Gastrocnemius medialis (tissue), 4 donors: ENCODE measurements around the gene CCDC40. TPM values are rescaled to one million over a fixed set of nuclear protein-coding genes. Genes with fewer than 3 reads are reported as not detected.
"Not testable (repeated sequence)": the region's sequence is repeated elsewhere in the genome, so short reads cannot be mapped to it uniquely, and the experiment has no call there.

Experiments used
- ATAC-seq, 2 donors: fragments of 150-250 bp; one replicate each; pipeline ENCODE4 v1.9.1; 2016
- DNase-seq, 2 donors: peaks; one replicate each; pipeline ENCODE4 v3.0.0-alpha.2; 2019
- H3K27ac ChIP-seq, 4 donors: fragments of 200-600 bp; sonication (generic); 1 replicate in 1 of 4; 2 replicates in 3 of 4; pipeline ENCODE4 v1.5.1; 2016 to 2018; ENCODE audit warnings: mild to moderate bottlenecking in 2 of 4, moderate library complexity in 1 of 4
- H3K27me3 ChIP-seq, 3 donors: fragments of 200-600 bp; sonication (generic) in 2 of 3; 1 replicate in 1 of 3; 2 replicates in 2 of 3; pipeline versions ENCODE4 v1.5.1 to v1.6.0; 2016 to 2019; ENCODE audit warnings: mild to moderate bottlenecking in 1 of 3, moderate library complexity in 1 of 3
- H3K36me3 ChIP-seq, 2 donors: fragments of 200-600 bp; sonication (generic) in 1 of 2; one replicate each; pipeline ENCODE4 v1.5.1; 2017 to 2018
- H3K4me1 ChIP-seq, 2 donors: fragments of 200-600 bp; sonication (generic) in 1 of 2; one replicate each; pipeline ENCODE4 v1.5.1; 2016 to 2017; ENCODE audit warnings: mild to moderate bottlenecking in 2 of 2
- H3K4me3 ChIP-seq, 4 donors: fragments of 200-600 bp; sonication (generic) in 3 of 4; 1 replicate in 1 of 4; 2 replicates in 3 of 4; pipeline ENCODE4 v1.5.1; 2016 to 2019; ENCODE audit warnings: mild to moderate bottlenecking in 2 of 4
- H3K9me3 ChIP-seq, 3 donors: fragments of 200-600 bp; sonication (generic) in 2 of 3; 1 replicate in 1 of 3; 2 replicates in 2 of 3; pipeline ENCODE4 v1.5.1; 2016 to 2019
- POLR2A ChIP-seq, 2 donors: fragments of 450-650 bp; IDR thresholded peaks; one replicate each; pipeline ENCODE4 v1.6.1; 2017; ENCODE audit warnings: antibody characterized with exemption in 2 of 2, mild to moderate bottlenecking in 2 of 2, moderate library complexity in 2 of 2
- in situ Hi-C, 4 donors: fragments of 200-750 bp; cut with MboI; loops; one replicate each; pipeline versions ENCODE4 v1.15.0 to v1.8.0; 2017; ENCODE audit warnings: low sequenced_read_pairs in 4 of 4
- intact Hi-C: fragments of 100-400 bp; cut with DNase I; formaldehyde crosslinking; loops from one replicate; pipeline ENCODE4 v1.15.1; 2023; ENCODE audit warnings: low total_unique reads
- total RNA-seq, 4 donors: library from RNA; depleted of rRNA; stranded (reverse); fragments of >200 nt; gene quantifications; one replicate each; pipeline versions ENCODE4 v1.1.0 to v1.2.3, GENCODE V29; 2016
- TF ChIP-seq, protein P1 (sequence below), 5 experiments: fragments of 450-650 bp in 3 of 5; fragments of 200-600 bp in 2 of 5; sonication (generic) in 2 of 5; IDR thresholded peaks in 4 of 5; conservative IDR thresholded peaks in 1 of 5; 1 replicate in 4 of 5; 2 replicates in 1 of 5; pipeline ENCODE4 v1.5.1; 2016 to 2019; ENCODE audit warnings: antibody characterized with exemption in 5 of 5, mild to moderate bottlenecking in 3 of 5, moderate library complexity in 3 of 5

The CCDC40 gene
- total RNA-seq, 4 donors from 2014 or later = 0.18 to 2.1 (median 1.1) TPM

DNA sequence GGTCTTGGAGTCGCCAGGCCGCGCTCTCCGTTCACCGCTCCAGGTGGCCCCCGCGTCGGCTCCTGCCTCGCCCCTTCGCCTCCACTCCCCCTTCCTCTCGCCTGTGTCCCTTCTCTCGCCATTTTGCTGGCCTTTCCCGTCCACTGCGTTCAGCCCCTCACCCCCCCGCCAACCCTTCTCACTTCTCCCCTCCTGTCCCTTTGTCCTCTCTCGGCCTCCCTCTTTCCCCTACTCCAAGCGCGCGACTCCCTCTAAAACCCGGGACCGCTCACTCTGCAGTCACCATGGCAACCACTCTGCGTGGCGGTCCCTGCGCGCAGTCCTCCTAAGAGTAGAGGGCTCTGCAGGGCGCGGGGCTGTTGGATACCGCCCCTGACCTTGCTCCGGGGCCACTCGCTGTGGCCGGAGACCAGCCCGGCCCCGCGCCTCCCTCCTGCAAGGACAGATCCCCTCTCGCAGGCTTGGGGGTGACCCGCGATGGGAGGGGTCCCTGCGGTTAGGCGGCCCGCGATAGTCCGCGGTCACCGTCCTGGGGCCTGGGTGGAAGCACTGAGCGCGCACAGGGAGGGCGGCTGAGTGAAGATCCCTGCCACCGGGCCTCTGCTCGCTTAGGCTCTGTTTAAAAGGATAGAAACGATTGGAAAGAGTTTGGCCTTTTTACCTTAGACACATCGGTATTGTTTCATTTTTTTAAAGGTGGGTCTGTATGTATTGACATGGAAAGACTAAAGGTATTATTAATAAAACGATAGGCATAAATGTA, 454 bp downstream of the CCDC40 start:
- H3K9me3 ChIP-seq = no peaks in the 10 kb centered on the region
- H3K27ac ChIP-seq = peak overlapping the region; percentile 77 to 91 (median 84)
- TF ChIP-seq, protein P1, sequence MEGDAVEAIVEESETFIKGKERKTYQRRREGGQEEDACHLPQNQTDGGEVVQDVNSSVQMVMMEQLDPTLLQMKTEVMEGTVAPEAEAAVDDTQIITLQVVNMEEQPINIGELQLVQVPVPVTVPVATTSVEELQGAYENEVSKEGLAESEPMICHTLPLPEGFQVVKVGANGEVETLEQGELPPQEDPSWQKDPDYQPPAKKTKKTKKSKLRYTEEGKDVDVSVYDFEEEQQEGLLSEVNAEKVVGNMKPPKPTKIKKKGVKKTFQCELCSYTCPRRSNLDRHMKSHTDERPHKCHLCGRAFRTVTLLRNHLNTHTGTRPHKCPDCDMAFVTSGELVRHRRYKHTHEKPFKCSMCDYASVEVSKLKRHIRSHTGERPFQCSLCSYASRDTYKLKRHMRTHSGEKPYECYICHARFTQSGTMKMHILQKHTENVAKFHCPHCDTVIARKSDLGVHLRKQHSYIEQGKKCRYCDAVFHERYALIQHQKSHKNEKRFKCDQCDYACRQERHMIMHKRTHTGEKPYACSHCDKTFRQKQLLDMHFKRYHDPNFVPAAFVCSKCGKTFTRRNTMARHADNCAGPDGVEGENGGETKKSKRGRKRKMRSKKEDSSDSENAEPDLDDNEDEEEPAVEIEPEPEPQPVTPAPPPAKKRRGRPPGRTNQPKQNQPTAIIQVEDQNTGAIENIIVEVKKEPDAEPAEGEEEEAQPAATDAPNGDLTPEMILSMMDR (IDR thresholded peaks at IDR 0.05 in 4 of 5, conservative IDR thresholded peaks at IDR 0.05 in 1 of 5) = no peak
- peak overlapping the region; percentile 69 to 92 (median 84) for H3K4me3 ChIP-seq
- ATAC-seq (peak; percentile 19), DNase-seq (peak in 1 of 2 donors; percentile 25)
- intact Hi-C loops = no loop called here
- peaks cover 0 to 13% (median 9%) of the 10 kb centered on the region in 3 donors for H3K27me3 ChIP-seq
- H3K36me3 ChIP-seq = no peaks in the 10 kb centered on the region
- H3K4me1 ChIP-seq = peaks cover 5 to 11% of the 10 kb centered on the region in 2 donors
- in situ Hi-C loops = no loop called here

DNA sequence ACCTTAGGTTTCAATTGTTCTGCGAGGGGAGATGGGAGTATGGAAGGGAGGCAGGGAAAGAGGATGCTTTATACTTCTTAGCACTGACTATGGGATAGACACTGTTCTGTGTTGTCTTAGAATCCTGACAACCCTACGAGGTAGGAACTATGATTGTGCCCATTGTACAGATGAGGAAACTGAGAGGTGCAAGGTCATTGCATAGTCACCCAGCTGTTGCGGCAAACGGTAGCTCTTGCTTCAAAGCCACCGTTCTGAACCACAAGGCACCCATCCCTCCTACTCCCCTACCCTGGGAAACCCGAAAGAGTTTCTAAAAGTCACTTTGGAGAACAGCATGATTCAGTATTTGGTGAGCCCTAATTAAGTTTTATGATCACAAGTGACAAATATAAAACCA, 7.5 kb downstream of the CCDC40 start:
- ATAC-seq (no peak), DNase-seq (no peak)
- no peaks in the 10 kb centered on the region for H3K9me3 ChIP-seq
- H3K4me3 ChIP-seq = no peak overlapping the region
- no peak for TF ChIP-seq POLR2A (IDR thresholded peaks at IDR 0.05)
- no peaks in the 10 kb centered on the region for H3K27me3 ChIP-seq
- intact Hi-C loops = no loop called here
- H3K4me1 ChIP-seq = no peaks in the 10 kb centered on the region
- H3K27ac ChIP-seq = no peak overlapping the region
- in situ Hi-C loops = no loop called here
- H3K36me3 ChIP-seq = no peaks in the 10 kb centered on the region

DNA sequence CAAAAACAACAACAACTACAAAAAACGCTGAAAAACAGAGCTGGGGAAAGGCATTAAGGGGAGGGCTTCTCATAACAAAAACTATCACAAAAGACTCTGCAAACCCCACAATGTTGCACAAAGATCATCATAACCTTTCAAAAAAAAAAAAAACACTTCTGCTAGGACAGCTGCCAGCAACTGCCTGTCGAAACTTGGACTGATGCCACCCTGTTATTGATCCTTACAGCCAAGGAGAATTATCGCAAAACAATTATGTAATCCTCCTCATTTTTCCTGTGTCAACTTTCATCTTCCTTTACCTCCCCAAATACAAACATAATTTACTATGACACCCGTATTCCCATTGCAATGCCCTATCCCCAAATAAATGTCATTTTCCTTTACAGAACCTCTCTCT, 9.3 kb downstream of the CCDC40 start:
- Histone ChIP-seq H3K27ac (no peak overlapping the region), H3K27me3 (no peaks in the 10 kb centered on the region), H3K4me1 (no peaks in the 10 kb centered on the region), H3K36me3 (no peaks in the 10 kb centered on the region), H3K9me3 (no peaks in the 10 kb centered on the region), H3K4me3 (no peak overlapping the region)
- no peak for DNase-seq
- in situ Hi-C loops (no loop called here), intact Hi-C loops (no loop called here)
- no peak for TF ChIP-seq POLR2A (IDR thresholded peaks at IDR 0.05)
- TF ChIP-seq, protein P1 (IDR thresholded peaks at IDR 0.05 in 4 of 5, conservative IDR thresholded peaks at IDR 0.05 in 1 of 5) = no peak
- ATAC-seq = no peak

DNA sequence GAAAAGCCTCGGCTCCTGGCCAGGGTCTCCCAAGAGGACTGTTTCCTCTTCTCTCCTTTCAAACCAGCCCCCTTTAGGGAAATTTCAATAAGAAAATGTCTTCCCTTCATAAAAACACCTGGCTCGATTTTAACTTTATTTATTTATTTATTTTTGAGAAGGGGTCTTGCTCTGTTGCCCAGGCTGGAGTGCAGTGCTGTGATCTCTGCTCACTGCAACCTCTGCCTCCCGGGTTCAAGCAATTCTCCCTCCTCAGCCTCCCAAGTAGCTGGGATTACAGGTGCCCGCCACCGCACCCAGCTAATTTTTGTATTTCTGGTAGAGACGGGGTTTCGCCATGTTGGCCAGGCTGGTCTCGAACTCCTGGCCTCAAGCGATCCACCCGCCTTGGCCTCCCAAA, 10.3 kb downstream of the CCDC40 start:
- DNase-seq = not testable (repeated sequence)

DNA sequence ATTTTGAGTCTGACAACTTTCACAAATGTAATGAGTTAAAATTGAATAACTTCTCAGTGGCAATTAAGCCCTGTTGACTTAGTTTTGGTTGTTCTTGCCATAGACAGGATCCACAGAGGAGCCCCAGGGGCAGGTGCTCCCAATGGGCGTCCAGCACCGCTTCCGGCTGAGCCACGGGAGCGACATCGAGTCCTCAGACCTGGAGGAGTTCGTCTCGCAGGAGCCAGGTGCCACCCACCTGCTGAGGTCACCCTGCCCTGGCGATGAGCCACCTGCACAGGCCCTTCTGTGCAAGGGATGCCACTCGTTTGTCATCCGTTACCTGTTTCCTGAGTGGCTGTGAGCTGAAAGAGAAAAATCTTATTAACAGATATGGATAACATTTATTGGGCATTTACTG, 10.7 kb downstream of the CCDC40 start:
- in situ Hi-C loops (no loop called here), intact Hi-C loops (no loop called here)
- Histone ChIP-seq H3K4me3 (no peak overlapping the region), H3K27me3 (no peaks in the 10 kb centered on the region), H3K4me1 (no peaks in the 10 kb centered on the region), H3K36me3 (peaks cover 0 to 3% of the 10 kb centered on the region in 2 donors), H3K9me3 (no peaks in the 10 kb centered on the region), H3K27ac (no peak overlapping the region)
- ATAC-seq = no peak
- TF ChIP-seq, protein P1 (IDR thresholded peaks at IDR 0.05 in 4 of 5, conservative IDR thresholded peaks at IDR 0.05 in 1 of 5) = no peak
- no peak for TF ChIP-seq POLR2A (IDR thresholded peaks at IDR 0.05)
- no peak for DNase-seq

More for the DNA sequence above, 10.3 kb downstream of the CCDC40 start:
- H3K27ac ChIP-seq, in situ Hi-C loops, H3K9me3 ChIP-seq, H3K4me1 ChIP-seq, H3K27me3 ChIP-seq, ATAC-seq, H3K36me3 ChIP-seq, intact Hi-C loops, H3K4me3 ChIP-seq: not testable (repeated sequence)
